GM08714 (cell line): ENCODE data around the gene SLC36A4.

Experiments
- H3K4me3 ChIP-seq: fragments of 200-500 bp; sonication (Bioruptor generic); 2 replicates; pipeline ENCODE4 v1.5.1; 2014; ENCODE audit warnings: mild to moderate bottlenecking, low read length, inconsistent platforms
- ZNF274 ChIP-seq: IDR thresholded peaks from 2 replicates; pipeline ENCODE4 v1.6.1; 2012; ENCODE audit warnings: mild to moderate bottlenecking, low read depth, low read length

Gene SLC36A4

DNA sequence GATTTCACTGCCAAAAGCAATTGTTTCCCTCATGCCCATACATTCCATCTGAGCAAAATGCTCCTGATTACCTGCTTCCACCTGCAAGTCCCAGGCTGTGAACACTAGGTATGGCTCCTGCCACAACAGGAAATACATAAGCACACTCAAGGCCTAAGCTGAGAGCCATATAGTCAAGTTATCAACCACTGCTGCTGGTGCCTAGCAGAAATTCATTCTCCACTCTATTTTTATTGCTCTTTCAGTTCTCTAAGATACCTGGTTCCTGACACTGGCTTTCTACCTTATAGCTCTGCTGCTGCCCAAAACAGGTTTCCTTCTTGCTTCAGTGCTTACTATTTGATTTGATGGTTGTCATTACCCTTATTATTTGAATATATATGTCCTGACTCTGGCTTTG, 31.6 kb downstream of the SLC36A4 start:
- H3K4me3 ChIP-seq = no peak overlapping the region
- no peak for TF ChIP-seq ZNF274

- TF ChIP-seq ZNF274 = no peak
- H3K4me3 ChIP-seq = no peak overlapping the region
Measured at GRCh38 chr11:93160808-93161207, 37.0 kb downstream of the SLC36A4 start.

GRCh38 chr11:93160156-93160555, 37.6 kb downstream of the SLC36A4 start:
- no peak for TF ChIP-seq ZNF274
- H3K4me3 ChIP-seq = no peak overlapping the region

- no peak overlapping the region for H3K4me3 ChIP-seq
- no peak for TF ChIP-seq ZNF274
Measured at GRCh38 chr11:93159721-93160120, 38.1 kb downstream of the SLC36A4 start.

- no peak overlapping the region for H3K4me3 ChIP-seq
- TF ChIP-seq ZNF274 = no peak
Measured at GRCh38 chr11:93155738-93156137, 42.1 kb downstream of the SLC36A4 start.

DNA sequence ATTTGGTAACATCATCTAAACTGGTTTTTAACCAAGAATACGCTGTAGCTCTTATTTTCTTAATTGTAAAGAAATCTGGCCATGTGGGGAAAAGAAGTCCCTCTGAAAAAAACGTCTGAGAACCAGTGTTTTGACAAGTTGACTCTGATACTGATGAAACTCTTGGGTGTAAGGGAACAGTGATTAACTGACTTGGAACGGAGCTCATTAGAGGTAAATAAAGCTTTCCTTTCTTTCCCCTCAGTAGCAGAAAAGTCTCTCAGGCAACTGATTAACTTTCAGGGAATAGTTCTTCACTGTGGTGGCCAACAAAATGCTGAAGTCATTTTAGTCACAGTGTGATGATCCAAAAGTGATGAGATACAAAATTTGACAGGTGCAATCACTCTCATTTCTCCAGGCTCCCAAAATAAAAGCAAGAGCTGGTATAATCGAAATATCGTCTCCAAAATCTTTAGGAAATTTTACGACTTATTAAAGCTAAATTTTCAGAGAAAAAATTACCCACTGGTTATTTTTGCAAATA, 52.3 kb downstream of the SLC36A4 start:
- no peak for TF ChIP-seq ZNF274
- no peak overlapping the region for H3K4me3 ChIP-seq

- H3K4me3 ChIP-seq = no peak overlapping the region
- no peak for TF ChIP-seq ZNF274
Measured at GRCh38 chr11:93143800-93144199, 54.0 kb downstream of the SLC36A4 start.

GRCh38 chr11:93143186-93143585, 54.6 kb downstream of the SLC36A4 start:
- no peak for TF ChIP-seq ZNF274

GRCh38 chr11:93133488-93134109, 64.2 kb downstream of the SLC36A4 start:
- no peak overlapping the region for H3K4me3 ChIP-seq
- TF ChIP-seq ZNF274 = no peak

More at GRCh38 chr11:93143186-93143585, 54.6 kb downstream of the SLC36A4 start:
- no peak overlapping the region for H3K4me3 ChIP-seq

DNA sequence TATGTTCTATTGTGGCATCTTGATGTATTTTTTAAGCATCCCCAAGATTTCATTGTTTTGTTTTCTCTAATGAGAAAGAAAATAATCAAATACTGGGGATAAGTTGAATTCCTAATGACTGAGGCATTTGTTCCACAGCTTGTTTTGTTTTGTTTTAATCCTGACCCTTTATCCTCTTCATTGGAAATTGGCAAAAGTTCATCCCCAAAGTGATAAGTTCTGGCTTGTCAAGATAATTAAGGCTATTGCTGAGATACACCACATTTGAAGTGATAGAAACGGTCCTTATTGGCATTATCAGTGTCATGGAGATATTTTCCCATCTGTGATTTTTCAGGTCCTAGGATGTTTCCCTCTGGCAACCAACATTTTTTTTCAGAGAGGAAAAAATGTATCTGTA, 65.0 kb downstream of the SLC36A4 start:
- no peak for TF ChIP-seq ZNF274
- no peak overlapping the region for H3K4me3 ChIP-seq

DNA sequence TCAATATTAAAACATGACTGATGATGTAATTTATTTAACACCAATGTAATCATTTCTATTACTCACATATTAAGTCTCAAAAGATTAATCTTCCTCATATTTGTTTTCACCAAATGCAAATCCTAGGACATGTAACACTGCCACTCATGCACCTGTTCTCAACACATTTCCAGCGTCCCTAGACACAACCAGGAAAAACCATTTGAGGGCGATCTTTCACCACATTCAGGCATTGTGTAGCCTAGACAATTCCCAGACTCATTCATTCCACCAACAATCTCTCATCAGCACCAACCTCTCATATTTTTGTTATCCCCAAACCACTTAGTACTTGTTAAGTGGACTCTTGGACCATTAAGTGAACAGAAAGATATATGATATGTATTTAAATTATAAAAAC, 66.1 kb downstream of the SLC36A4 start:
- no peak for TF ChIP-seq ZNF274
- no peak overlapping the region for H3K4me3 ChIP-seq

- no peak for TF ChIP-seq ZNF274
- H3K4me3 ChIP-seq = no peak overlapping the region
Measured at GRCh38 chr11:93128574-93128973, 69.2 kb downstream of the SLC36A4 start.

GRCh38 chr11:93123351-93123898, 74.4 kb downstream of the SLC36A4 start:
- H3K4me3 ChIP-seq = no peak overlapping the region
- no peak for TF ChIP-seq ZNF274

- no peak for TF ChIP-seq ZNF274
Measured at GRCh38 chr11:93122535-93123235, 75.1 kb downstream of the SLC36A4 start.

DNA sequence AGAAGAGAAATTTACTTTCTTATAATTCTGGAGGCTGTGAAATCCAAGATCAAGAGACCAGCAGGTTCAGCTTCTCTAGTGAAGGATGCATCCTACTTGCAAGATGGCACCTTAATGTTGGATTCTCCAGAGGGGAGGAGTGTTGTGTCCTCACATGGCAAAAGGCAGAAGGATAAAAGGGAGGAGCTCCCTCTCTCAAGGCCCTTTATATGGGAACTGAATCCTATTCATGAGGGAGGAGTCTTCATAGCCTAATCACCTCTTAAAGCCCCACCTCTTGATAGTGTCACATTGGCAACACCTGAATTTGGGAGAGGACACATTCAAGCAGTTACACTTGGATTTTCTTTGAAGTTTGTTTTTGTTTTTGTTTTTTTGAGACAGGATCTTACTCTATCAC, 79.5 kb downstream of the SLC36A4 start:
- no peak for TF ChIP-seq ZNF274
- H3K4me3 ChIP-seq = no peak overlapping the region

More at GRCh38 chr11:93122535-93123235, 75.1 kb downstream of the SLC36A4 start:
- H3K4me3 ChIP-seq = no peak overlapping the region
